GM20000 (cell line): ENCODE results near the gene DNHD1.

ENCODE experiments used
- DNase-seq: peaks from one replicate; pipeline ENCODE4 v3.0.0; 2012; ENCODE audit warnings: low spot score
- TF ChIP-seq, protein P1 (sequence below): IDR thresholded peaks from 2 replicates; pipeline ENCODE4 v1.5.1; 2012; ENCODE audit warnings: mild to moderate bottlenecking, control low read depth; ENCODE audit errors: extremely low read depth, missing control alignments

The DNHD1 gene

DNA sequence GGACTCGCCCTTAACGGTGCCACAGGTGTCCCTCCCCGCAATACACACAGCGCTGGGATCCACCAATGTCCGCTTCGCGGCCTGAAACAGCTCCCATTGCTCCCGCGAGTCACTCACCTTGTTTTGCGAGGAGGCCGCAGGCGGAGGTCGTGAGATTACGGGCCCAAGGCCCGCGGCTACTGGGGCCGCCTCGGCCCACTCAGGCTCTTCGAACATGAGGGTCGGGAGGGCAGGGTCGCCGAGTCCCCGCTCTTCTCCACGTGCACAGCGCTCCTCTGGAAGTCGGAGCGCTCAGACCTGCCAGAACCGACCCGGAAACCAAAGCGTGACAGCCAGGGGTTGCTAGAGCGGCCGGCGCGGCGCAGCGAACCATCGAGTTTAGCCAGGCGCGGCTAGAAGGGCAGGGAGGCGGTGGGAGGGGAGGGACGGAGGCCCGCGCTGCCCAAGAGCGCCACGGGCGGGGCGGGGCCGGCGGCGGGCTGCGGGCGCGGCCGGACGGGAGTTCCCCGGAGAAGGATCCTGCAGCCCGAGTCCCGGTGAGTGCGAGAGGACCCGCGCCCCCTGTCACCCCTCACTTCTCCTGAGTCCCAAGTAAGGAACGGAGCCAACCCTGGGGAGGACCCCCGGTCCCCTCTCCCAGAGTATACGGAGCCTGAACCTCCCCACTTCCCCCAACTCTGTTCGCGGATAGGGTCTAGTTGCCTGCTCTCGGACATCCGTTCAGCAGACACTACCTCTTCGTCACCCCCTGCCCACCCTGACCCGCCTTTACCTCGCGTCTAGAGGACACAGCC lies 106.4 kb downstream of the DNHD1 start, which contains the start of the genes ILK and RRP8:
TSS of gene ILK (plus strand) at position 488 of the 794 bp plus-strand sequence. CDS start 498 bp downstream, outside the sequence.
TSS of gene RRP8 (minus strand) at position 330 of the 794 bp plus-strand sequence. CDS start at position 216, 114 bp downstream.
- TF ChIP-seq, protein P1, sequence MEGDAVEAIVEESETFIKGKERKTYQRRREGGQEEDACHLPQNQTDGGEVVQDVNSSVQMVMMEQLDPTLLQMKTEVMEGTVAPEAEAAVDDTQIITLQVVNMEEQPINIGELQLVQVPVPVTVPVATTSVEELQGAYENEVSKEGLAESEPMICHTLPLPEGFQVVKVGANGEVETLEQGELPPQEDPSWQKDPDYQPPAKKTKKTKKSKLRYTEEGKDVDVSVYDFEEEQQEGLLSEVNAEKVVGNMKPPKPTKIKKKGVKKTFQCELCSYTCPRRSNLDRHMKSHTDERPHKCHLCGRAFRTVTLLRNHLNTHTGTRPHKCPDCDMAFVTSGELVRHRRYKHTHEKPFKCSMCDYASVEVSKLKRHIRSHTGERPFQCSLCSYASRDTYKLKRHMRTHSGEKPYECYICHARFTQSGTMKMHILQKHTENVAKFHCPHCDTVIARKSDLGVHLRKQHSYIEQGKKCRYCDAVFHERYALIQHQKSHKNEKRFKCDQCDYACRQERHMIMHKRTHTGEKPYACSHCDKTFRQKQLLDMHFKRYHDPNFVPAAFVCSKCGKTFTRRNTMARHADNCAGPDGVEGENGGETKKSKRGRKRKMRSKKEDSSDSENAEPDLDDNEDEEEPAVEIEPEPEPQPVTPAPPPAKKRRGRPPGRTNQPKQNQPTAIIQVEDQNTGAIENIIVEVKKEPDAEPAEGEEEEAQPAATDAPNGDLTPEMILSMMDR = no peak
- DNase-seq = peak; percentile 95

DNA sequence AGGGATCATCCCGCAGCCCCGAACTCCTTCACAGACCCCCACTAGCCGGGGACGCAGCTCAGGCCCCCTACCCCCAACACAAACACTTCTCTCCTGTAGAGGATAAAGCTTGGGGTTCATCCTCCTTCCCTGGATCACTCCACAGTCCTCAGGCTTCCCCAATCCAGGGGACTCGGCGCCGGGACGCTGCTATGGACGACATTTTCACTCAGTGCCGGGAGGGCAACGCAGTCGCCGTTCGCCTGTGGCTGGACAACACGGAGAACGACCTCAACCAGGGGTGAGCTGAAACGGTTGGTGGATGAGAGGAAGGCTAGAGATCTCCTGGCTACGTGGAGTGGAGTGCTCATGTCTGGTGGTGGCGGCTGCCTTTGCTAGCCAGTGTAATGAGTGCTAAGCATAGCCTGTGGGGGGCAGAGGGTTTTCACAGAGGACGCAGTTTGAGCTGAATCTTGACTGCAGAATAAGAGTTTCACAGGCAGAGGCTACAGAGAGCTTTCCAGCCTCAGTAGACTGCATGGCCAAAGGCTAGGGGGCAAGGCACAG lies 107.1 kb downstream of the DNHD1 start:
- TF ChIP-seq, protein P1 = peak; percentile 21
- DNase-seq = peak; percentile 83

DNA sequence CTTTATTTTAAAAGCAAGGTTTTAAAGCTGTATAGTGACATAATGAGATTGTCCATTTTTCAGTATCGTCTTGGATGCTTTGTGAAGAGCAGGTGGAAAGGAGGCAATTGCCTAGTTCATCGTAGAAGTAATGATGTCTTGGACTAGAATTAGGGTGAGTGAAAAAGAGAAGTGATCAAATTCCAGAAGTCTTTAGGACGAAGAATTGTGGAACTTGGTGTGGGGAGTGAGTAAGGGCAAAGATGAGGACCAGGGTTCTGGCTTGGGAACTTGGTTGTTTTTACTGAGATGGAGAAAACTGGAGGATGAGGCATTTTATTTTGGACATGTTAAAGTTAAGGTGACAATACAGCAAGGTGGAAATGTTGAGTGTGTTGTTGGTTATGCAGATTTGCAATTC lies 107.7 kb downstream of the DNHD1 start:
- TF ChIP-seq, protein P1 = no peak
- no peak for DNase-seq

DNA sequence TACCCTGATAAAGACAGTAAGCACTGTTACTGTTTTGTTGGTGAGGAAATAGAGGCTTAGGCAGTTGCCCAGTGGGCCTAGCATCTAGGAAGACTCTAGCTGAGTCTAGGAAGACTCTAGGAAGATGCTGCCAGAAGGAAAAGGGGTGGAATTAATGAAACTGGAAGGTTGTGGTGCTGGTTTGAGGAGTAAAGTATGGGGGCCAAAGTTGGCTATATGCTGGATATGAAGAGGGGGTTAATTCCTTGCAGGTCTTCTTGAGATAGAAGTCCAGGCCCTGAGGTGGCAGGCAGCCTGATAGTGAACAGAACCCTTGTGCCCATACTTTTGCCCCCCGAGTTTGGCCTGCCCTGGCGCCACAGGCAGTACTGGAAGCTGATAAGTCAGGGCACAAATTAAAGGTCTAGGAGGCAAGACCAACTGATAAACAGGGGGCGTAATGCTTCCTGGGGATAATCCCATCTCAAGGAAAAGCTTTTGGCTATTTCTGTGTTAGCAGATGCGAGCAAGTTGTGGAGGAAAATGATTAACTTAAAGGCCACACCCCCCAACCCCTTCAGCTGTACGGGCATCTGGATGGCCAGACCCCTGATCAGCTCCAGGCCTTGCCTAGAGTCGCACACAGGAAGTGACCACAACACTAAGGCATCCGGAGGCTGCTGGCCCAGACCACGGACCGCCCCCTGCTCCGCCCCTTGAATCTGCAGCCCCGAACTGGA lies 109.5 kb downstream of the DNHD1 start:
- TF ChIP-seq, protein P1 = no peak
- peak; percentile 88 for DNase-seq

DNA sequence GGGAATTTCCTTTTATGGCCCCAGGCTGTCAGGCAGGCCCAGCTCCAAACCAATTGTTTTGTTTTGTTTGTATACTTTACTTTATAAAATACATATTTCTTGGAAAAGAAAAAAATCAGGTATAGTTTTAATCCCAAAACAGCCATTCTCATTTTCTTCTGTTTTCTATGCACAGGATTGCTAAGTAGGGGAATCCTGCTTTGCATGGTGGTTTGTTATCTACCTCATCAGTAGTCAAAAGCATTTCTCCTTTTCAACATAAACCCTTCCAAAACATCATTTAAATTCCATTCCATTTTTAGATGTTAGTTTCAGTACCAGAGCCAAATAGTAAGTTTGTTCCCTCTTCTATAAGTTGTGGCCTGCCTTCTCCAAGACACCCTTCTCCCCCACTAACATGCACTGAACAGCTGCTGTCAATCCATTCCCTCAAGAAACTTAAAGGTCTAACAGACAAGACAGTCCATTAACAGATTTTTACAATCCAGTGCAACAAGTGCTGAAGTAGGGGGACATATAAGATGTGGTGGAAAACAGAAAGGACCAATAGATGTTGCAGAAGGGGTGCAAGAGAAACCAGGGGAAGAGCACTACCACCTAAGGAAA lies 110.2 kb downstream of the DNHD1 start:
- TF ChIP-seq, protein P1 = no peak
- no peak for DNase-seq

DNA sequence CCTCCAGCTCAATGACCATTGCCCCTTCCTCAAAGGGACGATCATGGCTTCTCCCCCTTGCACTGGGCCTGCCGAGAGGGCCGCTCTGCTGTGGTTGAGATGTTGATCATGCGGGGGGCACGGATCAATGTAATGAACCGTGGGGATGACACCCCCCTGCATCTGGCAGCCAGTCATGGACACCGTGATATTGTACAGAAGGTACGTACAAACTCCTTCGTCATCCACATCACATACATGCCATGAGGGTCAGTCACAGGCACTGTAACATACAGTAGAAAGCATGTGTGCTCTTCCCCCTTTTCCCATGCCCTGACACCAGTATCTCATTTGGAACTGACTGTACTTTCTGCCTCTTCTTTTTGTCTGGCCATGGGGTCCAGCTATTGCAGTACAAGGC lies 110.9 kb downstream of the DNHD1 start:
- DNase-seq = no peak
- TF ChIP-seq, protein P1 = no peak
